ENCODE measurements around the gene LSM6. TPM values are rescaled to one million over a fixed set of nuclear protein-coding genes. Genes with fewer than 3 reads are reported as not detected.
A peak's percentile ranks its signal among the peaks of the same experiment; 100 is the strongest.

Gene LSM6
- polyA plus RNA-seq, 6 donors from 2014 or later: 52.7 to 69.4 (median 65.0) TPM

DNA sequence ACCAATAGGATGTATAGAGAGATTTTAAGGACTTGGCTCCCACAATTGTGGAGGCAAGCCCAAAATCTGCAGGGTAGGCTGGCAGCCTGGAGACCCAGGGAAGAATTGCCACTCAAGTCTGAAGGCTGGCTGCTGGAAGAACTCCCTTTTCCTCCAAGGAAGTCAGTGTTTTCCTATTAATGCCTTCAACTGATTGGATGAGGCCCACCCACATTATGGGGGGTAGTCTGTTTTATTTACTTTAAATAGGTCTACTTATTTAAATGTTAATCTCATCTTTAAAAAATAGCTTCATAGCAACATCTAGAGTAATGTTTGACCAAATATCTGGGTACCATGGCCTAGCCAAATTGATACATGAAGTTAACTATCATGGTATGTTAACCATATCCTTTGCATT lies 18.7 kb downstream of the LSM6 start:
- H3K36me3 Mint-ChIP-seq: peaks cover 19 to 21% of the 10 kb centered on the region in 2 donors
- DNase-seq (no peak), ATAC-seq (ENCODE audit: low read depth in 2 of 2) (no peak)
- peaks cover 0 to 6% (median 0%) of the 10 kb centered on the region in 3 donors for H3K4me1 Mint-ChIP-seq
- H3K9me3 Mint-ChIP-seq: no peaks in the 10 kb centered on the region
- H3K27ac Mint-ChIP-seq: no peak overlapping the region
- H3K27me3 Mint-ChIP-seq: no peaks in the 10 kb centered on the region
- no peak overlapping the region for H3K4me3 Mint-ChIP-seq

GRCh38 chr4:146202665-146203064 lies 27.1 kb downstream of the LSM6 start:
- ATAC-seq (ENCODE audit: low read depth in 2 of 2) (no peak), DNase-seq (no peak)
- peaks cover 16 to 22% of the 10 kb centered on the region in 2 donors for H3K36me3 Mint-ChIP-seq
- no peak overlapping the region for H3K27ac Mint-ChIP-seq
- H3K27me3 Mint-ChIP-seq: peaks cover 0 to 7% (median 4%) of the 10 kb centered on the region in 3 donors
- H3K4me3 Mint-ChIP-seq: no peak overlapping the region
- H3K4me1 Mint-ChIP-seq: no peaks in the 10 kb centered on the region
- H3K9me3 Mint-ChIP-seq: peaks cover 0 to 3% (median 0%) of the 10 kb centered on the region in 7 donors

- H3K4me1 Mint-ChIP-seq: no peaks in the 10 kb centered on the region
- peaks cover 0 to 13% (median 4%) of the 10 kb centered on the region in 3 donors for H3K27me3 Mint-ChIP-seq
- no peak overlapping the region for H3K27ac Mint-ChIP-seq
- no peak overlapping the region for H3K4me3 Mint-ChIP-seq
- H3K36me3 Mint-ChIP-seq: peaks cover 8 to 16% of the 10 kb centered on the region in 2 donors
- H3K9me3 Mint-ChIP-seq: peaks cover 0 to 3% (median 0%) of the 10 kb centered on the region in 7 donors
- ATAC-seq (ENCODE audit: low read depth in 2 of 2): no peak
- no peak for DNase-seq
These were observed 31.9 kb downstream of the LSM6 start for GRCh38 chr4:146207410-146207809.

GRCh38 chr4:146210890-146211289 lies 35.4 kb downstream of the LSM6 start:
- Mint-ChIP-seq H3K9me3 (no peaks in the 10 kb centered on the region), H3K4me1 (no peaks in the 10 kb centered on the region), H3K4me3 (no peak overlapping the region), H3K27ac (no peak overlapping the region), H3K36me3 (no peaks in the 10 kb centered on the region), H3K27me3 (peaks cover 0 to 21% (median 8%) of the 10 kb centered on the region in 3 donors)
- ATAC-seq (ENCODE audit: low read depth in 2 of 2): no peak
- DNase-seq: no peak

DNA sequence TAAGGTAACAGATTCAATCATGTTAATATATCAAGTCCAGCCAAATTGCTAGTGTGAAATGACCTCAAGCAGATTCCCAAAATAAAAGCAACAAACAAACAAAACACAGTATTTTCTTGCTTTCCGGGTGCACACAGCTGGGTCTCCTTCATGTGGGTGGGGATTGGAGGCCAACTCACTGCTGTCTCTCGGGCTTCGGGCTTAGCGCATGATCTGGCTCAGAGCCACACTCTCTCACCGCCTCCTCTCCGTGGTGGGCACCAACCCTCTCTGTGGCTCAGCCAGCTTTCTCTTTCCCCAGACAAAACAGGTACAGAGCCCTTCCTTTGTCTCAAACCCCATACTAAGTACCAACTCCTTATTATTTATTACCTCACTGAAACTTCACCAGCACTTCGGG lies 35.9 kb downstream of the LSM6 start:
- H3K27me3 Mint-ChIP-seq: peaks cover 0 to 21% (median 8%) of the 10 kb centered on the region in 3 donors
- ATAC-seq (ENCODE audit: low read depth in 2 of 2) (no peak), DNase-seq (no peak)
- H3K4me3 Mint-ChIP-seq: no peak overlapping the region
- no peak overlapping the region for H3K27ac Mint-ChIP-seq
- no peaks in the 10 kb centered on the region for H3K9me3 Mint-ChIP-seq
- H3K36me3 Mint-ChIP-seq: no peaks in the 10 kb centered on the region
- H3K4me1 Mint-ChIP-seq: no peaks in the 10 kb centered on the region

GRCh38 chr4:146212781-146213180 lies 37.3 kb downstream of the LSM6 start:
- Mint-ChIP-seq H3K9me3 (no peaks in the 10 kb centered on the region), H3K27me3 (peaks cover 0 to 14% (median 4%) of the 10 kb centered on the region in 3 donors), H3K36me3 (no peaks in the 10 kb centered on the region), H3K4me3 (no peak overlapping the region), H3K27ac (peak overlapping the region in 1 of 6 donors; percentile 24), H3K4me1 (no peaks in the 10 kb centered on the region)
- DNase-seq (no peak), ATAC-seq (ENCODE audit: low read depth in 2 of 2) (no peak)

DNA sequence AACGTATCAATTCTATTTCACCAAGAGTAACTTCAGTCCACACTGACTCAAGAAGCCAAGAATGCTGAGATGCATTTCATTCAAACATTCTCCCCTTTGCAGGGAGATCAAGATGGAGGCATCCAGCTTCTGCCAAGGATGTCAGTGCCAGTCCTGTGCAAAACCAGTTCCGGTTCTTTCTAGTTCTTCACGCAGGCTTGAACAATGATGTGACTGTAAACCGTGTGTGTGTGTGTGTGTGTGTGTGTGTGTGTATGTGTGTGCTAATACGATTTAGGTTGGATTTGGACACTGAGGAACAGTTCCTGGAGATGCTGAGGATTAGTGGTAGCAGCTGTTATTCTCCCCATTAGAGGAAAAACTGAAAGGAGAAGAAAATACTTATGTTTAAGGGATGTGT lies 38.7 kb downstream of the LSM6 start, which contains the start of gene REELD1:
Gene REELD1 (plus strand): TSS at position 301 of the 400 bp plus-strand sequence. CDS start 2,415 bp downstream, outside the sequence.
- ATAC-seq (ENCODE audit: low read depth in 2 of 2) (no peak), DNase-seq (no peak)
- Mint-ChIP-seq H3K4me3 (no peak within 1 kb of the TSS), H3K27ac (no peak within 1 kb of the TSS), H3K27me3 (peaks cover 0 to 14% (median 4%) of the 10 kb centered on the region in 3 donors), H3K9me3 (no peaks in the 10 kb centered on the region), H3K36me3 (no peaks in the 10 kb centered on the region), H3K4me1 (no peaks in the 10 kb centered on the region)

DNA sequence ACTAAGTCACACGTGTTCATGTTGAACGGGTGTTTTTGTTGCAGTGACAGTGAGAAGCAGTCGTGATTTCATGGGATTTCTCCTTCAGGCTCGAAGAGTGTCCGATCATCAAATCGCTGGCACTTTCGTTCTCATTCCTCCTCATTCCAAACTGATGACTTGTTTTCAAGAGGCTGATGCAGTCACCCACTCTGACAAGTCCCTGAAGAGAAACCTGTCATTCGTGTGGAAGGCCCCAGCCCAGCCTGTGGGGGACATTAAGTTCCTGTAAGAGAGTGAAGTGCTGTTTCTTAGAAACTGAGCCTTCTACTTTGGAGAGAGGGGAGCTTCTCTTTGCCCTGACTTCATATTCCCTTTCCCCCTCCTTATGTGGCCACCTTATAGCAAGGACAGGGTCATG lies 46.8 kb downstream of the LSM6 start:
- H3K9me3 Mint-ChIP-seq: no peaks in the 10 kb centered on the region
- H3K4me3 Mint-ChIP-seq: no peak overlapping the region
- ATAC-seq (ENCODE audit: low read depth in 2 of 2) (no peak), DNase-seq (no peak)
- H3K27ac Mint-ChIP-seq: peak overlapping the region in 1 of 6 donors; percentile 64
- H3K27me3 Mint-ChIP-seq: peaks cover 0 to 10% (median 0%) of the 10 kb centered on the region in 3 donors
- no peaks in the 10 kb centered on the region for H3K4me1 Mint-ChIP-seq
- H3K36me3 Mint-ChIP-seq: peaks cover 0 to 7% of the 10 kb centered on the region in 2 donors

DNA sequence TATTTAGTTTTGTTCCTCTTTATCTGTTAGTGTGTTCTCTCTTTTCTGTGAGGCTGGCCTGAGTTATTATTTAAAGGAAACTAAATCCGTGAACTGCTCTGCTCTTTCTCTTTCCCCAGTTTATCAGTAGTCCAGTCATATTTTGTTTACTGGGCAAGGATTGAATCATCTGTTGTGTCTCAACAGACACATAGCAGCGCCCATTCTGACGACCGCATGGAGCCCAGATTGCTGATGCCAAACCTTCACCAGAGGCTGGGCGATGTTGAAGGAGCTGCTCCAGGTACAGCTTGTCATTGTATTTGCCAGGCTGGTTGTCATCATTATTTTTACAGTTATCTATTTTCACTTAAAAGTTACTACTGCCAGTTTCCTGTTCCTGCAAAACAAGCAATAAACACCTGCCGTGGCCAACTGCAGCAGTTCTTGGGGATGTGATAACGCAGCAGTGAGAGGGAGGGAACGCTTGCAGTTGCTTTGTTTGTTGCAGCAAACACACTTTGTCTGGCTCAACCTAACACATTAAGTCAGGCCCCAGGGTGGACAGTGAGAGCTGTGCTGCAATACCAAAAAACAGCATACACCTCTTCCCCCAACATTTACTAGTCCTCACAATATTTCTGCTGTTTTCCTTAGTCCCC lies 48.9 kb downstream of the LSM6 start:
- Mint-ChIP-seq H3K36me3 (peaks cover 0 to 7% of the 10 kb centered on the region in 2 donors), H3K4me1 (no peaks in the 10 kb centered on the region), H3K27me3 (peaks cover 0 to 10% (median 0%) of the 10 kb centered on the region in 3 donors), H3K4me3 (peak overlapping the region in 1 of 8 donors; percentile 5), H3K27ac (no peak overlapping the region), H3K9me3 (no peaks in the 10 kb centered on the region)
- ATAC-seq (ENCODE audit: low read depth in 2 of 2) (no peak), DNase-seq (no peak)

DNA sequence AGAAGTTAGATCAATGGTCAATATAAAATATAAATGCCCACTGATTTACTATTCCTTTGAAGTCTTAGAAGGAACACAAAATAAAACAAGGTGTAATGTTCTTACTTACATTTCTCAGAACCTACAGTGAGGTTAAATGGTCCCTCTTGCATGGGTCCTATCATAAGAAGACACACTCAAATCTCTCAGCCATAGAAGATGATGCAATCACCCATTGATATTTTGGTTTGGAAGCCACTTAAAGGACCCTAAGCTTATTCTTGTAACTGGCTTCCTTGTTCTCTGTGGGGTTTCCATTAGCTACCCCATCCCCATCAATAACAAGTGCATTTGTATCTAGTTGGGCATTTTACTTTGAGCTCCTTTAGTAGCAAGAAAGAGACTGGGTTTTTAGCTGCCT lies 53.9 kb downstream of the LSM6 start:
- DNase-seq (no peak), ATAC-seq (ENCODE audit: low read depth in 2 of 2) (no peak)
- Mint-ChIP-seq H3K4me1 (no peaks in the 10 kb centered on the region), H3K36me3 (peaks cover 0 to 7% of the 10 kb centered on the region in 2 donors), H3K27ac (no peak overlapping the region), H3K9me3 (peaks cover 0 to 6% (median 3%) of the 10 kb centered on the region in 7 donors), H3K27me3 (peaks cover 0 to 17% (median 0%) of the 10 kb centered on the region in 3 donors), H3K4me3 (no peak overlapping the region)

GRCh38 chr4:146232131-146232722 lies 56.7 kb downstream of the LSM6 start:
- DNase-seq: no peak
- no peak for ATAC-seq (ENCODE audit: low read depth in 2 of 2)
- Mint-ChIP-seq H3K27ac (peak overlapping the region in 2 of 6 donors; percentile 27 to 71), H3K27me3 (peaks cover 0 to 17% (median 11%) of the 10 kb centered on the region in 3 donors), H3K36me3 (no peaks in the 10 kb centered on the region), H3K4me3 (no peak overlapping the region), H3K9me3 (peaks cover 0 to 6% (median 3%) of the 10 kb centered on the region in 7 donors), H3K4me1 (no peaks in the 10 kb centered on the region)

DNA sequence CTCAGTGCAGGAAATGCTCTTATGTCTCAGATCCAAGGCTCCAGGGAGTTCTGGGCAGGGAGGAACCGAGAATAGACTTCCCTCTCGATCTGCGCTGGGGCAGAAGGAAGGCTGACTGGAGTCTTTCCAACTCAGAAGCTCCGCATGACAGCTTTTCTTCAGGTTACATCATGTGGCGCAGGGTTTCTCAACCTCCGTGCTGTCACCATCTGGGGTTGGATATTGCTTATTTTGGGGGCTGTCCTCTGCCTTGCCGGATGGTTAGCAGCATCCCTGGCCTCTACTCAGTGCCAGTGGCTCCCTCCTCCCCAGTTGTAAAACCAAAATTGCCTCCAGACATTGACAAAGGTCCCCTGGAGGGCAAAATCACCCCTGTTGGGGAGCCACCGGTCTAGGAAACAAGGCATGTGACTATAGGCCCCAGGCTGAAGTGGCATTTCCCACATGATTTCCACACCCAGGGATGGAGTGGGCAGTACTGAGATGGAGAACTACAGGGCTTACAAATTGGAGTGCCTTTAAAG lies 60.2 kb downstream of the LSM6 start:
- no peaks in the 10 kb centered on the region for H3K4me1 Mint-ChIP-seq
- peaks cover 5 to 23% (median 23%) of the 10 kb centered on the region in 3 donors for H3K27me3 Mint-ChIP-seq
- H3K9me3 Mint-ChIP-seq: peaks cover 0 to 6% (median 3%) of the 10 kb centered on the region in 7 donors
- DNase-seq: no peak
- no peak overlapping the region for H3K27ac Mint-ChIP-seq
- peaks cover 0 to 5% of the 10 kb centered on the region in 2 donors for H3K36me3 Mint-ChIP-seq
- H3K4me3 Mint-ChIP-seq: no peak overlapping the region
- ATAC-seq (ENCODE audit: low read depth in 2 of 2): no peak

DNA sequence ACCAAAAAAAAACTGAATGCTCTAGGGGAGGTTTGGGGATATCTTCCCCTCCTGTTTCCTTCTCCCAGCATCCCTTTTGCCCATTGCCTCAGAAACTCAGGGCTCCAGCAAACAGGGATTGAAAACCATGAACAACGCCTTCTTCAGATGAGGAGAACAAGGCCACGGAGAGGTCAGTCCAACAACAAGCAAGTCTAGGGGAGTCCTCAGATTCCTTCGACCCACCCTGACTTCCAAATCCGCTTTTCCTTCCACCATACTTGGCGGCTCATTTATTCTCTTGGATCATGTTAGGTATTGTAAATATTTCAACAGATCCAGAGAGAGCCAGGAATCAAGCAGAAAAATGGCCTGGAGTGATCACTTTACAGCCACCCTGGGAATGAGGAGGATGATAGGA lies 60.7 kb downstream of the LSM6 start:
- ATAC-seq (ENCODE audit: low read depth in 2 of 2) (no peak), DNase-seq (no peak)
- Mint-ChIP-seq H3K4me1 (no peaks in the 10 kb centered on the region), H3K27ac (no peak overlapping the region), H3K27me3 (peaks cover 5 to 23% (median 23%) of the 10 kb centered on the region in 3 donors), H3K9me3 (peaks cover 0 to 6% (median 3%) of the 10 kb centered on the region in 7 donors), H3K4me3 (no peak overlapping the region), H3K36me3 (peaks cover 0 to 5% of the 10 kb centered on the region in 2 donors)

DNA sequence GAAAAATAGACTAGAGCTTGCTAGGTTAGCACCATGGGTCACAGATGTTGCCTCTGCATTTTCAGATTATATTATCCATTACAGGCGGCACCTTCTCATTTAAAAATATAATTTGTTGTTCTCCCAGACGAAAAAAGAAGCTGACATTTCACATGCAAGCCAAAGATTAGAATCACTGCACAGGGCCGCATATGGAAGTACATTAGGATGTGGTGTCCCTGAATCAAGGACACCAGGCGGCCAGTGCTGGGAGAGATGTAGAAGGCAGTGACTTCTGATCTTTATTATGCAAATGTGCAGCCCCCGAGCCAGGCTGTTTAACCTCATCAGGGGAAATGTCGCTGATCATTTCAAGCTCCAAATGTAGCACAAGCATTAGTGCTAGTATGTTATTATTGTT lies 61.6 kb downstream of the LSM6 start:
- peaks cover 8 to 25% (median 23%) of the 10 kb centered on the region in 3 donors for H3K27me3 Mint-ChIP-seq
- no peak overlapping the region for H3K27ac Mint-ChIP-seq
- DNase-seq (no peak), ATAC-seq (ENCODE audit: low read depth in 2 of 2) (no peak)
- peaks cover 0 to 4% (median 3%) of the 10 kb centered on the region in 3 donors for H3K4me1 Mint-ChIP-seq
- peaks cover 0 to 6% (median 2%) of the 10 kb centered on the region in 7 donors for H3K9me3 Mint-ChIP-seq
- H3K4me3 Mint-ChIP-seq: no peak overlapping the region
- peaks cover 0 to 5% of the 10 kb centered on the region in 2 donors for H3K36me3 Mint-ChIP-seq
